ENCODE data around the gene HMGN4. TPM values are rescaled to one million over a fixed set of nuclear protein-coding genes. Genes with fewer than 3 reads are reported as not detected.

Gene HMGN4
- total and polyA plus RNA-seq, 9 of the 15 experiments (the other 6 are each of a cell fraction or from before 2014, with no cell fraction given), result 35.4 to 134 (median 94.1) TPM

DNA sequence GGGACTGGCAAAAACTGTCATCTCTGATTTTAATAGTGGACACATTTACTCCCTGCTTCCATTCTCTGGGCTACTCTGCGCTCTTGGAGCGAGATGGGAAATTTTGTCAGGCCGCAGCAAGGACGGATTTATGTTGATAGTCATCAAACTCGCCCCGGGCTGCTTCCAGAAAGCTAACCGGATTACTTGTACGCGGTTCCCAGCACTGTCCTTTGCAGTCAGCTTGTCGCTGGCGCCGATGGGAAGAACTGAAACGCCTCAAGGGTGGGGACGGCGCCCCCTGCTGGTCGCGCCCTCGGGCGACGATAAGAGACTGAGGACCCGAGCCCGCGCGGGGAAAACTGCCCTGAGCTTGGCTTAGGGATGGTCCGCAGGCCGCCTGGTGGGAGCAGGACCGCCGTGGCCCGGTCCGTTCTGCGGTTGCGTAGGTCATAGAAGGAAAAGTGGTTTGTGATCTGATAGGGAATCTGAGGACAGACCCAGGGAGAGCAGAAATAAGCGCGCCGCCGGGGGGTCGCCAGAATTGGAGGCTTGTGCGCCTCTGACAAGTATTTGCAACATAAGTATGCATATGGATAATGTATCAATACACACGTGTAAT lies 57.6 kb downstream of the HMGN4 start (continued):
- TF ChIP-seq ZNF224 (CRISPR knock-in tag; IDR thresholded peaks at IDR 0.05), result peak; percentile 46; the same call in 1 of the 2 replicates
- TF ChIP-seq ZBTB1 (CRISPR knock-in tag; IDR thresholded peaks at IDR 0.05; ENCODE audit: borderline replicate concordance, low read depth), result peak; percentile 96
- peak; percentile 45 for TF ChIP-seq NEUROD1 (IDR thresholded peaks at IDR 0.05; ENCODE audit: borderline replicate concordance, low read depth, low read length, partially characterized antibody)
- TF ChIP-seq KDM4B (IDR thresholded peaks at IDR 0.05; ENCODE audit: borderline replicate concordance in 2 of 2, low read depth in 1 of 2), result peak in 1 of 2 experiments; percentile 58; a peak in 1 of 4 replicates
- TF ChIP-seq ZNF431 (CRISPR knock-in tag; IDR thresholded peaks at IDR 0.05), result no peak
- TF ChIP-seq U2AF1 (optimal IDR thresholded peaks at IDR 0.05; ENCODE audit: low read depth, low read length), result no peak
- TF ChIP-seq ARID1B (IDR thresholded peaks at IDR 0.05), result peak; percentile 56; the same call in 1 of the 2 replicates
- TF ChIP-seq RB1 (IDR thresholded peaks at IDR 0.05; ENCODE audit: low read depth), result peak; percentile 98
- TF ChIP-seq, protein P1, sequence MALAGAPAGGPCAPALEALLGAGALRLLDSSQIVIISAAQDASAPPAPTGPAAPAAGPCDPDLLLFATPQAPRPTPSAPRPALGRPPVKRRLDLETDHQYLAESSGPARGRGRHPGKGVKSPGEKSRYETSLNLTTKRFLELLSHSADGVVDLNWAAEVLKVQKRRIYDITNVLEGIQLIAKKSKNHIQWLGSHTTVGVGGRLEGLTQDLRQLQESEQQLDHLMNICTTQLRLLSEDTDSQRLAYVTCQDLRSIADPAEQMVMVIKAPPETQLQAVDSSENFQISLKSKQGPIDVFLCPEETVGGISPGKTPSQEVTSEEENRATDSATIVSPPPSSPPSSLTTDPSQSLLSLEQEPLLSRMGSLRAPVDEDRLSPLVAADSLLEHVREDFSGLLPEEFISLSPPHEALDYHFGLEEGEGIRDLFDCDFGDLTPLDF (CRISPR knock-in tag; IDR thresholded peaks at IDR 0.05), result peak; percentile 88
- peak; percentile 82 for TF ChIP-seq BRD9 (IDR thresholded peaks at IDR 0.05; ENCODE audit: low read depth, partially characterized antibody)
- TF ChIP-seq ESRRA (IDR thresholded peaks at IDR 0.05; ENCODE audit: borderline replicate concordance, low read depth), result peak; percentile 87
- TF ChIP-seq POLR2B (IDR thresholded peaks at IDR 0.05; ENCODE audit: low read depth, partially characterized antibody), result peak; percentile 40
- TF ChIP-seq, protein P2, sequence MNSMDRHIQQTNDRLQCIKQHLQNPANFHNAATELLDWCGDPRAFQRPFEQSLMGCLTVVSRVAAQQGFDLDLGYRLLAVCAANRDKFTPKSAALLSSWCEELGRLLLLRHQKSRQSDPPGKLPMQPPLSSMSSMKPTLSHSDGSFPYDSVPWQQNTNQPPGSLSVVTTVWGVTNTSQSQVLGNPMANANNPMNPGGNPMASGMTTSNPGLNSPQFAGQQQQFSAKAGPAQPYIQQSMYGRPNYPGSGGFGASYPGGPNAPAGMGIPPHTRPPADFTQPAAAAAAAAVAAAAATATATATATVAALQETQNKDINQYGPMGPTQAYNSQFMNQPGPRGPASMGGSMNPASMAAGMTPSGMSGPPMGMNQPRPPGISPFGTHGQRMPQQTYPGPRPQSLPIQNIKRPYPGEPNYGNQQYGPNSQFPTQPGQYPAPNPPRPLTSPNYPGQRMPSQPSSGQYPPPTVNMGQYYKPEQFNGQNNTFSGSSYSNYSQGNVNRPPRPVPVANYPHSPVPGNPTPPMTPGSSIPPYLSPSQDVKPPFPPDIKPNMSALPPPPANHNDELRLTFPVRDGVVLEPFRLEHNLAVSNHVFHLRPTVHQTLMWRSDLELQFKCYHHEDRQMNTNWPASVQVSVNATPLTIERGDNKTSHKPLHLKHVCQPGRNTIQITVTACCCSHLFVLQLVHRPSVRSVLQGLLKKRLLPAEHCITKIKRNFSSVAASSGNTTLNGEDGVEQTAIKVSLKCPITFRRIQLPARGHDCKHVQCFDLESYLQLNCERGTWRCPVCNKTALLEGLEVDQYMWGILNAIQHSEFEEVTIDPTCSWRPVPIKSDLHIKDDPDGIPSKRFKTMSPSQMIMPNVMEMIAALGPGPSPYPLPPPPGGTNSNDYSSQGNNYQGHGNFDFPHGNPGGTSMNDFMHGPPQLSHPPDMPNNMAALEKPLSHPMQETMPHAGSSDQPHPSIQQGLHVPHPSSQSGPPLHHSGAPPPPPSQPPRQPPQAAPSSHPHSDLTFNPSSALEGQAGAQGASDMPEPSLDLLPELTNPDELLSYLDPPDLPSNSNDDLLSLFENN (IDR thresholded peaks at IDR 0.05; ENCODE audit: low read depth in 2 of 2, low read length in 2 of 2), result peak in 1 of 2 experiments; percentile 70; a peak in 2 of 4 replicates
- TF ChIP-seq ZNF583 (CRISPR knock-in tag; IDR thresholded peaks at IDR 0.05), result 0 out of 2 replicates have a peak, but pooled peaks have one; percentile 39
- peak; percentile 27; the same call in 1 of the 2 replicates for TF ChIP-seq NFRKB (IDR thresholded peaks at IDR 0.05; ENCODE audit: low read depth)
- TF ChIP-seq ZSCAN29 (IDR thresholded peaks at IDR 0.05), result peak; percentile 88
- TF ChIP-seq GABPB2 (CRISPR knock-in tag; conservative IDR thresholded peaks at IDR 0.05), result no peak
- TF ChIP-seq NR4A1 (CRISPR knock-in tag; IDR thresholded peaks at IDR 0.05), result 0 out of 2 replicates have a peak, but pooled peaks have one; percentile 77
- peak; percentile 71; the same call in 1 of the 2 replicates for TF ChIP-seq NR4A1 (tag; IDR thresholded peaks at IDR 0.05)
- TF ChIP-seq, protein P3, sequence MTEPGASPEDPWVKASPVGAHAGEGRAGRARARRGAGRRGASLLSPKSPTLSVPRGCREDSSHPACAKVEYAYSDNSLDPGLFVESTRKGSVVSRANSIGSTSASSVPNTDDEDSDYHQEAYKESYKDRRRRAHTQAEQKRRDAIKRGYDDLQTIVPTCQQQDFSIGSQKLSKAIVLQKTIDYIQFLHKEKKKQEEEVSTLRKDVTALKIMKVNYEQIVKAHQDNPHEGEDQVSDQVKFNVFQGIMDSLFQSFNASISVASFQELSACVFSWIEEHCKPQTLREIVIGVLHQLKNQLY (CRISPR knock-in tag; conservative IDR thresholded peaks at IDR 0.05), result no peak
- TF ChIP-seq KLF13 (tag; IDR thresholded peaks at IDR 0.05; ENCODE audit: borderline replicate concordance, low read depth), result 0 out of 2 replicates have a peak, but pooled peaks have one; percentile 62

Data from K562 (cell line).